ENCODE results near the gene NR1H3. TPM values are rescaled to one million over a fixed set of nuclear protein-coding genes. Genes with fewer than 3 reads are reported as not detected.
"Not testable (repeated sequence)": the region's sequence is repeated elsewhere in the genome, so short reads cannot be mapped to it uniquely, and the experiment has no call there.

Gene NR1H3
- total RNA-seq = 10 to 100 TPM; 20.0 to 94.5 (median 36.6) TPM
- 100 to 1,000 TPM in 1 of 3 donors, 10 to 100 TPM in 2; 31.3 to 100 (median 47.2) TPM for polyA plus RNA-seq
- long read RNA-seq, donor 1, partial matches to known transcripts = 0 of 1 reads
- long read RNA-seq, donor 1, other reads (novel, unspliced or antisense) = 0 of 1 reads
- long read RNA-seq, donor 2, partial matches to known transcripts = 0 of 2 reads
- long read RNA-seq, donor 2, other reads (novel, unspliced or antisense) = 0 of 2 reads
- long read RNA-seq, donor 3, partial matches to known transcripts = 0 of 2 reads
- long read RNA-seq, donor 3, other reads (novel, unspliced or antisense) = 0 of 2 reads
- long read RNA-seq, donor 4 = 0 reads
- long read RNA-seq, donor 5, partial matches to known transcripts = 0 of 3 reads
- long read RNA-seq, donor 5, other reads (novel, unspliced or antisense) = 0 of 3 reads
- long read RNA-seq, donor 6, partial matches to known transcripts = 0 of 11 reads
- long read RNA-seq, donor 6, other reads (novel, unspliced or antisense) = 0 of 11 reads
- long read RNA-seq, donor 7, partial matches to known transcripts = 0 of 4 reads
- long read RNA-seq, donor 7, other reads (novel, unspliced or antisense) = 0 of 4 reads
- long read RNA-seq, donor 8, partial matches to known transcripts = 0 of 1 reads
- long read RNA-seq, donor 8, other reads (novel, unspliced or antisense) = 0 of 1 reads
- long read RNA-seq, donor 9, partial matches to known transcripts = 0 of 4 reads
- long read RNA-seq, donor 9, other reads (novel, unspliced or antisense) = 0 of 4 reads
- long read RNA-seq, donor 10, partial matches to known transcripts = 0 of 2 reads
- long read RNA-seq, donor 10, other reads (novel, unspliced or antisense) = 0 of 2 reads

DNA sequence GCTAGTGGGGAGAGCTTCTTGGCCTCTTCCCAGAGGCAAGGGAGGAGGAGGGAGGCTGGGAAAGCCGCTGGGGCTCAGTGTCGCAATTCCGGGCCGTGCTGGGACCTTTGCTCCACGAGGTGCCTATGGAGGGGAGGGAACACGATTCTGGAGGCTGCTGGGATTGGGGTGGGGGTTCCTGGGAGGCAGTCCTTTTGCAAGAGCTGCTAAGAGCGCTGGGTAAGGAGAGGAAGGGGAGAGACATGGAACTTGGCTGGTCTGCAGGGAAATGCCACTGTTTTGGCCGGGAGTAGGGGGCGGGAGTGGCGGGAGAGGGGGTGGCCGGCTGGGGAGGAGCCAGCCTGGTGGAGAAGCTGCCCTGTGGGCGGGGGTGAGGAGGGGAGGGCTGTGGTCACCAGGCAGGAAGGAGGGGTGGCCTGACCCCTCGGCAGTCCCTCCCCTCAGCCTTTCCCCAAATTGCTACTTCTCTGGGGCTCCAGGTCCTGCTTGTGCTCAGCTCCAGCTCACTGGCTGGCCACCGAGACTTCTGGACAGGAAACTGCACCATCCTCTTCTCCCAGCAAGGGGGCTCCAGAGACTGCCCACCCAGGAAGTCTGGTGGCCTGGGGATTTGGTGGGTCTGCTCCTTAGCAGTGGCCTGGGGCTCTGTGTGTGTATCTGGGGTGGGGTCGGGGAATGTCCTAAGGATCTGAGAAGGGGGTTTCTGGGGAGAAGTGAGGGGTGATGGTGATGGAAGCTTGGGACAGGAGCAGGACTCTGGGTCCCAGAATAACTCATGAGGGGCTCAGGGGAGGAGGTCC is at the start of gene NR1H3:
TSS of gene NR1H3 (plus strand) at position 480 of the 800 bp plus-strand sequence. CDS start 1,221 bp downstream, outside the sequence.
- DNase-seq = peak; percentile 79 to 88
- Histone ChIP-seq H3K27ac (peak within 1 kb of the TSS; percentile 79 to 90 (median 86)), H3K4me1 (peaks cover 50 to 67% (median 62%) of the 10 kb centered on the region in 4 donors), H3K4me3 (peak within 1 kb of the TSS; percentile 34 to 49 (median 38)), H3K9me3 (no peaks in the 10 kb centered on the region), H3K27me3 (no peaks in the 10 kb centered on the region), H3K36me3 (peaks cover 0 to 21% (median 15%) of the 10 kb centered on the region in 4 donors)
- TF ChIP-seq POLR2AphosphoS5 (IDR thresholded peaks at IDR 0.05) = peak in 2 of 3 donors; percentile 24 to 40
- TF ChIP-seq, protein P1, sequence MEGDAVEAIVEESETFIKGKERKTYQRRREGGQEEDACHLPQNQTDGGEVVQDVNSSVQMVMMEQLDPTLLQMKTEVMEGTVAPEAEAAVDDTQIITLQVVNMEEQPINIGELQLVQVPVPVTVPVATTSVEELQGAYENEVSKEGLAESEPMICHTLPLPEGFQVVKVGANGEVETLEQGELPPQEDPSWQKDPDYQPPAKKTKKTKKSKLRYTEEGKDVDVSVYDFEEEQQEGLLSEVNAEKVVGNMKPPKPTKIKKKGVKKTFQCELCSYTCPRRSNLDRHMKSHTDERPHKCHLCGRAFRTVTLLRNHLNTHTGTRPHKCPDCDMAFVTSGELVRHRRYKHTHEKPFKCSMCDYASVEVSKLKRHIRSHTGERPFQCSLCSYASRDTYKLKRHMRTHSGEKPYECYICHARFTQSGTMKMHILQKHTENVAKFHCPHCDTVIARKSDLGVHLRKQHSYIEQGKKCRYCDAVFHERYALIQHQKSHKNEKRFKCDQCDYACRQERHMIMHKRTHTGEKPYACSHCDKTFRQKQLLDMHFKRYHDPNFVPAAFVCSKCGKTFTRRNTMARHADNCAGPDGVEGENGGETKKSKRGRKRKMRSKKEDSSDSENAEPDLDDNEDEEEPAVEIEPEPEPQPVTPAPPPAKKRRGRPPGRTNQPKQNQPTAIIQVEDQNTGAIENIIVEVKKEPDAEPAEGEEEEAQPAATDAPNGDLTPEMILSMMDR (IDR thresholded peaks at IDR 0.05) = peak in 5 of 7 experiments; percentile 22 to 58 (median 42)
- TF ChIP-seq EP300 (IDR thresholded peaks at IDR 0.05) = no peak
- 4 to 23% (median 11%) methylated on average over 9 to 15 of the region's 15 CpGs for WGBS, 5 donors
- intact Hi-C loops (cut with DNase I; ENCODE audit: low total_unique reads) = no loop called here

DNA sequence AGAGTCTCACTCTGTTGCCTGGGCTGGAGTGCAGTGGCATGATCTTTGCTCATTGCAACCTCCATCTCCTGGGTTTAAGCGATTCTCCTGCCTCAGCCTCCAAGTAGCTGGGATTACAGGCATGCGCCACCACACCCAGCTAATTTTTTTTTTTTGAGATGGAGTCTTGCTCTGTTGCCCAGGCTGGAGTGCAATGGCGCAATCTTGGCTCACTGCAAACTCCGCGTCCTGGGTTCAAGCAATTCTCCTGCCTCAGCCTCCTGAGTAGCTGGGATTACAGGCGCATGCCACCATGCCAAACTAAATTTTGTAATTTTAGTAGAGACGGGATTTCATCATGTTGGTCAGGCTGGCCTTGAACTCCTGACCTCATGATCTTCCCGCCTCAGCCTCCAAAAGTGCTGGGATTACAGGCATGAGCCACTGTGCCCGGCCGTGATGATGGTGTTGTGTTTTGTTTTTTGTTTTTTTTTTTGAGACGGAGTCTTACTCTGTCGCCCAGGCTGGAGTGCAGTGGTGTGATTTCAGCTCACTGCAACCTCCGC is 49.7 kb upstream of the NR1H3 start:
- H3K27ac ChIP-seq; H3K9me3 ChIP-seq; DNase-seq; H3K27me3 ChIP-seq; H3K4me3 ChIP-seq; H3K36me3 ChIP-seq; intact Hi-C loops (cut with DNase I; ENCODE audit: low total_unique reads): not testable (repeated sequence)
- peaks cover 0 to 15% (median 0%) of the 10 kb centered on the region in 4 donors for H3K4me1 ChIP-seq
- WGBS, 5 donors = 91 to 97% (median 95%) methylated on average over 13 of the region's 13 CpGs

DNA sequence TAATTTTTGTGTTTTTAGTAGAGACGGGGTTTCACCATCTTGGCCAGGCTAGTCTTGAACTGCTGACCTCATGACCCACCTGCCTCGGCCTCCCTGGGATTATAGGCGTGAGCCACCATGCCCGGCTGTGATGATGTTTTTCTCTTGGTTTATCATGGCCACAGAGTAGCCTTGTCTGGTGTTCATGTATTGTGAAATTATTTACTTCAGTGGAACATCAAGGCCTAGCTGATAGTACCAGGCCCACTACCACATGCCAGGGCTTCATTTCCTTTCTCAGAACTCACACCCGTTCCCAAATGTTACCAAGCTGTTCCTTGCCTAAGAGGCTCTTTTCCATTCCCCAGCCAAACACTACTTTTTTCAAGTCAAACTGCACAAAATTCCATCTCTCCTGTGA is 49.2 kb upstream of the NR1H3 start:
- no peak for DNase-seq
- Histone ChIP-seq H3K4me1 (peaks cover 0 to 19% (median 1%) of the 10 kb centered on the region in 4 donors), H3K27me3 (no peaks in the 10 kb centered on the region), H3K36me3 (no peaks in the 10 kb centered on the region), H3K4me3 (no peak overlapping the region), H3K27ac (no peak overlapping the region), H3K9me3 (no peaks in the 10 kb centered on the region)
- TF ChIP-seq EP300 (IDR thresholded peaks at IDR 0.05) (no peak), POLR2A (IDR thresholded peaks at IDR 0.05) (no peak), POLR2AphosphoS5 (IDR thresholded peaks at IDR 0.05) (no peak)
- TF ChIP-seq, protein P1 (IDR thresholded peaks at IDR 0.05) = no peak
- WGBS, 5 donors = 90 to 96% (median 94%) methylated on average over 5 of the region's 5 CpGs
- intact Hi-C loops (cut with DNase I; ENCODE audit: low total_unique reads) = no loop called here

DNA sequence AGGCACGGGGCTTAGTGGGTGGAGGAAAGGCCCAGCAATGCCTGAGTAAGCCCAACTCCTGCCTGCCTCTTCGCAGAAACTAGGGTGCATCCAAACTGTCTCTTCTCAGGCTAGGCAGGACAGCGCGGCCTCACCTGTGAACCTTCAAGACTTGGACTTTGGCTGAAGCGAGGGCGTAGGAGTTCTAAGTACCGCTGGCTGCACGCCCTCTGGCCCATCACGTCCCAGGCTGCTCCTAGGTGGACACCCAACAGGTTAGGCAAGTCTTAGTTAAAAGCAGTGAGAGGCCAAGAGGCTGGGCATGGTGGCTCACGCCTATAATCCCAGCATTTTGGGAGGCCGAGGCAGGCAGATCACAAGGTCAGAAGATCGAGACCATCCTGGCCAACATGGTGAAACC is 44.9 kb upstream of the NR1H3 start:
- DNase-seq = peak; percentile 34 to 66
- TF ChIP-seq EP300 (IDR thresholded peaks at IDR 0.05) (no peak), POLR2AphosphoS5 (IDR thresholded peaks at IDR 0.05) (no peak), POLR2A (IDR thresholded peaks at IDR 0.05) (no peak)
- TF ChIP-seq, protein P1 (IDR thresholded peaks at IDR 0.05) = no peak
- peaks cover 21 to 47% (median 33%) of the 10 kb centered on the region in 4 donors for H3K4me1 ChIP-seq
- peaks cover 0 to 4% (median 2%) of the 10 kb centered on the region in 4 donors for H3K36me3 ChIP-seq
- H3K27ac ChIP-seq = peak overlapping the region in 1 of 5 donors; percentile 96
- H3K9me3 ChIP-seq = no peaks in the 10 kb centered on the region
- intact Hi-C loops (cut with DNase I; ENCODE audit: low total_unique reads) = no loop called here
- 55 to 70% (median 67%) methylated on average over 9 to 12 of the region's 12 CpGs for WGBS, 5 donors
- H3K27me3 ChIP-seq = no peaks in the 10 kb centered on the region
- H3K4me3 ChIP-seq = no peak overlapping the region
